Neural cell (in vitro differentiated cells): ENCODE data around the gene SEC61A1.

Experiments
- EP300 ChIP-seq: fragments of 450-650 bp; conservative IDR thresholded peaks from 2 replicates; pipeline ENCODE4 v1.6.1; 2014; ENCODE audit warnings: antibody characterized with exemption, mild to moderate bottlenecking, moderate library complexity; ENCODE audit not compliant: poor library complexity, severe bottlenecking
- POLR2AphosphoS5 ChIP-seq: IDR thresholded peaks from 2 replicates; pipeline ENCODE4 v1.6.1; 2012
- TAF1 ChIP-seq: IDR thresholded peaks from 2 replicates; pipeline ENCODE4 v1.6.1; 2012; ENCODE audit warnings: low read depth
- TF ChIP-seq, protein P1 (sequence below): fragments of 450-650 bp; IDR thresholded peaks from 2 replicates; pipeline ENCODE4 v1.5.1; 2014; ENCODE audit warnings: antibody characterized with exemption, mild to moderate bottlenecking, moderate library complexity; ENCODE audit not compliant: poor library complexity, severe bottlenecking
- TF ChIP-seq, protein P2 (sequence below): IDR thresholded peaks from 2 replicates; pipeline ENCODE4 v1.6.1; 2012; ENCODE audit warnings: borderline replicate concordance

DNA sequence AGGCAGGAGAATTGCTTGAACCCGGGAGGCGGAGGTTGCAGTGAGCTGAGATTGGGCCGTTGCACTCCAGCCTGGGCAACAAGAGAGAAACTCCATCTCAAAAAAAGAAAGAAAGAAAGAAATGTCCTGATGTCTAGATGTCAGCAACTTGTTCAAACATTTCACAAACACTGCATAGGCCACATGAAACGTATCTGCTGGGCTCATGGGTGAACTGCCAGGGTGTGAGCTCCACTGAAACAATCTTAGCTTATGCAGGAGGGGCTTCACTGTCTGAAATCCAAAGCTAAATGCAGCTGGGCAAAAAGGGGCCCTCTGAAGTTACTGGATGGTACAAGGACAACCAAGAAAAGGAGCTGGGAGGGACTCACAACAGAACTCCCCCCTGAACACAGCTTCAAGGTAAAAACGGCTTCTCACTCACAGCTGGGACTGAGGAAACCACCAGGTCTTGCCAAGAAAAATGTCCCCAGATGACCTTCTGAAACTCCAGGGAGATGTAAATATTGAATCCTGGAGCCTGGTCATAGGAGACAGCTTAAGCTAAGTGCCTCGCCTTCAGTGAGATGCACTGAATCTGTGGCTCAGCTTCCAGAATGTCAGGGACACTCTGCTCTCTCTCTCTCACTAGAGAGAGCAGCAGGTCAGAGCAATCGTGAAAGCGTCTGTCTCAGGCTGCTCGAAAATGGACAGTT is 31.9 kb downstream of the SEC61A1 start:
- TF ChIP-seq, protein P1, sequence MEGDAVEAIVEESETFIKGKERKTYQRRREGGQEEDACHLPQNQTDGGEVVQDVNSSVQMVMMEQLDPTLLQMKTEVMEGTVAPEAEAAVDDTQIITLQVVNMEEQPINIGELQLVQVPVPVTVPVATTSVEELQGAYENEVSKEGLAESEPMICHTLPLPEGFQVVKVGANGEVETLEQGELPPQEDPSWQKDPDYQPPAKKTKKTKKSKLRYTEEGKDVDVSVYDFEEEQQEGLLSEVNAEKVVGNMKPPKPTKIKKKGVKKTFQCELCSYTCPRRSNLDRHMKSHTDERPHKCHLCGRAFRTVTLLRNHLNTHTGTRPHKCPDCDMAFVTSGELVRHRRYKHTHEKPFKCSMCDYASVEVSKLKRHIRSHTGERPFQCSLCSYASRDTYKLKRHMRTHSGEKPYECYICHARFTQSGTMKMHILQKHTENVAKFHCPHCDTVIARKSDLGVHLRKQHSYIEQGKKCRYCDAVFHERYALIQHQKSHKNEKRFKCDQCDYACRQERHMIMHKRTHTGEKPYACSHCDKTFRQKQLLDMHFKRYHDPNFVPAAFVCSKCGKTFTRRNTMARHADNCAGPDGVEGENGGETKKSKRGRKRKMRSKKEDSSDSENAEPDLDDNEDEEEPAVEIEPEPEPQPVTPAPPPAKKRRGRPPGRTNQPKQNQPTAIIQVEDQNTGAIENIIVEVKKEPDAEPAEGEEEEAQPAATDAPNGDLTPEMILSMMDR, result no peak
- TF ChIP-seq, protein P2, sequence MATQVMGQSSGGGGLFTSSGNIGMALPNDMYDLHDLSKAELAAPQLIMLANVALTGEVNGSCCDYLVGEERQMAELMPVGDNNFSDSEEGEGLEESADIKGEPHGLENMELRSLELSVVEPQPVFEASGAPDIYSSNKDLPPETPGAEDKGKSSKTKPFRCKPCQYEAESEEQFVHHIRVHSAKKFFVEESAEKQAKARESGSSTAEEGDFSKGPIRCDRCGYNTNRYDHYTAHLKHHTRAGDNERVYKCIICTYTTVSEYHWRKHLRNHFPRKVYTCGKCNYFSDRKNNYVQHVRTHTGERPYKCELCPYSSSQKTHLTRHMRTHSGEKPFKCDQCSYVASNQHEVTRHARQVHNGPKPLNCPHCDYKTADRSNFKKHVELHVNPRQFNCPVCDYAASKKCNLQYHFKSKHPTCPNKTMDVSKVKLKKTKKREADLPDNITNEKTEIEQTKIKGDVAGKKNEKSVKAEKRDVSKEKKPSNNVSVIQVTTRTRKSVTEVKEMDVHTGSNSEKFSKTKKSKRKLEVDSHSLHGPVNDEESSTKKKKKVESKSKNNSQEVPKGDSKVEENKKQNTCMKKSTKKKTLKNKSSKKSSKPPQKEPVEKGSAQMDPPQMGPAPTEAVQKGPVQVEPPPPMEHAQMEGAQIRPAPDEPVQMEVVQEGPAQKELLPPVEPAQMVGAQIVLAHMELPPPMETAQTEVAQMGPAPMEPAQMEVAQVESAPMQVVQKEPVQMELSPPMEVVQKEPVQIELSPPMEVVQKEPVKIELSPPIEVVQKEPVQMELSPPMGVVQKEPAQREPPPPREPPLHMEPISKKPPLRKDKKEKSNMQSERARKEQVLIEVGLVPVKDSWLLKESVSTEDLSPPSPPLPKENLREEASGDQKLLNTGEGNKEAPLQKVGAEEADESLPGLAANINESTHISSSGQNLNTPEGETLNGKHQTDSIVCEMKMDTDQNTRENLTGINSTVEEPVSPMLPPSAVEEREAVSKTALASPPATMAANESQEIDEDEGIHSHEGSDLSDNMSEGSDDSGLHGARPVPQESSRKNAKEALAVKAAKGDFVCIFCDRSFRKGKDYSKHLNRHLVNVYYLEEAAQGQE, result no peak
- TF ChIP-seq EP300 (no peak), TAF1 (no peak), POLR2AphosphoS5 (no peak)
